GM18867 (cell line): ENCODE measurements around the gene ODC1.

Experiments used
- ATAC-seq: cut with Tn5 transposase; IDR thresholded peaks from one replicate; pipeline ENCODE4 v1.9.1; 2021; ENCODE audit warnings: mild to moderate bottlenecking, moderate library complexity; ENCODE audit not compliant: unreplicated experiment

Gene ODC1

DNA sequence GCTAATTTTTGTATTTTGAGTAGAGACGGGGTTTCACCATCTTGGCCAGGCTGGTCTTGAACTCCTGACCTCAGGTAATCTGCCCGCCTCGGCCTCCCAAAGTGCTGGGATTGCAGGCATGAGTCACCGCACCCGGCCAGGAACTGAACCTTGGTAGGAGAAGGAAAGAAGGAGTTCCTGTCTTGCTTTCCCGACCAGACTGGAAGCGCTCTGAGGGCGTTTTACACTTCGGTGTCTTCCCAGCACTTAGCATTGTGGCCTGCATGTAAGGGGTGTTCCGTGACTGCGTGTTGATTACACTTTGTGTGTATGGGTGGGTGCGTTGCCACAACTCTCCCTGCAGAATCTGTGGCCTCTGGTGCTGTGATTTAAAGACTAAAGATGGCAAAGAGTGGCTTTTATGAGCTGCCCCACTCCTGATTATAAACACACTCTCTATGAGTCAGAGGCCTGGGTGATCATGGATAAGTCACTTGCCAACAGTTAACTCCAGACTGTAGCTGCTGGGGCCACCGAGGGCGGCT lies 46.0 kb downstream of the ODC1 start:
- no peak for ATAC-seq

DNA sequence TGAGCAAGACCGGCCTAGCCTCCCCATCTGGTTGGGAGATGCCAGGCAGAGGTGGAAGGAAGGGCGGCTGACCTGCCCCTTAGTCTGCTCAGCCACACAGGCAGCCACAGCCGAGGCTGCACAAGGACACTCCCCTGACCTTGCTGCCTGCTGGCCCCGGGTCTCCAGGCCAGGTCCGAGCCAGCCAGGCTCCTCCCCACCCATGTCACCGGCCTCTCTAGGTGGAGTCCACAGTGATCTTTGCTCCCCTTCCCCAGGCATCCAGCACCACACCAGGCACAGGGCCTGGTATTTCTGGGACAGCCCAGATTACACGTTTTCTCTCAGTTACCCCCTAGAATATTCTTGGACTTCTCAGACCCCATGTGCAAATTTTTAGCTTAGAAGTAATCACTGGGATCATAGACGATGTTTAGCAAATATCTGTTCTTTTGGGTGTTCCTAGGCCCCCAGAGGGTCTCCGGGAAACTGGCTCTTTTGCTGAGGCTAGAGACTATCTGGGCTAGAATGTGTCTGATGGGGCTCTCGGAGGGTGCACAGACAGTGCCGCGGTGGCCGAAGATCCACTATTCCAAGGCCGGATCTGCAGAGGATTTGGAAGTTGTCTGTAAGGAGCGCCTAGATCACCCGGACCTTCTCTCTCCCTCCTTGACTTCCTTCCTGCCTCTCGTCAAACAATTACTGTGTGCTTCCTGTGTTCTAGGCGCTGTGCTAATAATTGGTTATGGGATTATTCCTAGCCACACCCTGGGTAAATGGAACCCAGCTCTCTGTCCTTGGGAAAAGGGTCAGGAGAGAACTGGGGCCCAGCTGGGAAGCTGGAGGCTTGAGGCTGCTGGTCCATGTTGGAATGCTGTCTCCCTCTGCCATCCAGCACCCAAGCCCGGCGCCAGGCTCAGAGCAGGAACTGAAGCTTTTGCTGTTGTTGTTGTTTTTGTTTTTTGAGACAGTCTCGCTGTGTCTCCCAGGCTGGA lies 46.9 kb downstream of the ODC1 start:
- no peak for ATAC-seq

GRCh38 chr2:10400568-10400977 lies 47.6 kb downstream of the ODC1 start:
- ATAC-seq, result no peak

DNA sequence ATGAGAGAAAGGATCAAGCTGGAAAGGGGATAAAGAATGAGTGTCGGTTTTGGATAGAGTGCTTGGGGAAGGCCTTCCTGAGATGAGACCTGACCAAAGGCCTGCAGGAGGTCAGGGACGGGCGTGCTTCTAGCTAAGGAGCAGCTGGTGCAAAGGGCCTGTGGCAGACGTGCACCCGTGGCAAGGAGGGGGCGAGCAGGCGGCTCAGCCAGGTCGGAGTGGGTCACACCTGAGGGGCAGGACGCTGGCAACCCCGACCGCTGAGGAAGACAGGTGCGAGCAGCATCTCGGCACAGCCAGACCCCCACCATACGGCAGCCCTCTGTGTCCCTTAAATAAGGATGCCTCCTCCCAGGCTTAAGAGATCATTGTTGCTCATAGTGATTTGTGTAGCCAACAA lies 48.1 kb downstream of the ODC1 start:
- no peak for ATAC-seq

GRCh38 chr2:10399358-10399757 lies 48.8 kb downstream of the ODC1 start:
- ATAC-seq, result no peak

- no peak for ATAC-seq
Measured at GRCh38 chr2:10398496-10398895, 49.6 kb downstream of the ODC1 start.

- no peak for ATAC-seq
Measured at GRCh38 chr2:10397878-10398277, 50.2 kb downstream of the ODC1 start.

DNA sequence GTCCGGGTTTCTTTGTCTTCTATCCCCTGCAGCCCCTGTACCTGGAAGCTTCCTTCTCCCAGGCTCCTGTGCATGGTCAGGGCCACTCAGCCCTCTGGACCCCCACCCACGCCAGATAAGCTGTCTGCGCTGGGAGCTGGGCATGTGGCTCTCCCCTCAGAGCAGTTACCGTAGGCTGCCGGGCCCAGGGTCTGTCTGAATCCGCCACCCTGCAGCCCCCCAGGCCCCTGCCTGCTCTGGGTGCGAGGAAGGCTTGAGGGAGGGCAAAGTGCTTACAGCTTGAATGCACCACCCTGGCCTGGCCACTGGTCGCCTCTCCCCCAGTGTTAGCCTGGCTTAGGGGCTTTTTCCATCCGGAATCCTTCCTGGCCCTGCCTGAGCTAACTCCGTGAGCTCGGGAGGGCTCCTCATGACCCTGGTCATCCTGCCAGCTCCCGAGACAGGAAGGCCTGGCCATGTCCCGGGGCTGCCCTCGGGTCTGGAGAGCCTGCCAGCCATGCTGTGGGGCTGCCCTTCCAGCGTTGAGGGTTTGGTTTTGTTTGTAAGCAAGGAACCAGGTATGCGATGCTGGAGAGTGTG lies 50.7 kb downstream of the ODC1 start:
- no peak for ATAC-seq

DNA sequence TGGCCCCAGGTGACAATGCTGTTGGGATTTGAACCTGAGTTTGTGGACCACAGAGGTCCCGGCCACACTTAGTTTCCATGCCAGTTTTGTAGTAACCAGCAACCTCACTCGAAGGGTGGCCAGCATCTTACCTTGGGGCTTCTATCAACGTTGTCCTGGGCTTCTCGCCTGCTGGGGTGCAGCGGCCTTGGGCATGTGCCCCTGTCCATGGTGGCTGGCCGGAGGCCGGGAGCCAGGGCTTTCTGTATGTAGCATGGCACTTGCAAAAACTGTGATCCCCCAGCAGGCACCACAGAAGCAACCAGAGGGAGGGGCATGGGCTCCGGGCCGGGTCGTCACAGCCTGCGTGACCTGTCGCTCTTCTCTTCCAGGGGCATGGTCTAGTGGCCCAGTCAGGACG lies 51.7 kb downstream of the ODC1 start:
- ATAC-seq, result no peak

GRCh38 chr2:10395893-10396292 lies 52.2 kb downstream of the ODC1 start:
- ATAC-seq, result peak; percentile 55

- ATAC-seq, result no peak
Measured at GRCh38 chr2:10393640-10393982, 54.5 kb downstream of the ODC1 start.

- no peak for ATAC-seq
Measured at GRCh38 chr2:10392951-10393639, 55.0 kb downstream of the ODC1 start.

GRCh38 chr2:10392548-10392947 lies 55.6 kb downstream of the ODC1 start:
- ATAC-seq, result no peak

DNA sequence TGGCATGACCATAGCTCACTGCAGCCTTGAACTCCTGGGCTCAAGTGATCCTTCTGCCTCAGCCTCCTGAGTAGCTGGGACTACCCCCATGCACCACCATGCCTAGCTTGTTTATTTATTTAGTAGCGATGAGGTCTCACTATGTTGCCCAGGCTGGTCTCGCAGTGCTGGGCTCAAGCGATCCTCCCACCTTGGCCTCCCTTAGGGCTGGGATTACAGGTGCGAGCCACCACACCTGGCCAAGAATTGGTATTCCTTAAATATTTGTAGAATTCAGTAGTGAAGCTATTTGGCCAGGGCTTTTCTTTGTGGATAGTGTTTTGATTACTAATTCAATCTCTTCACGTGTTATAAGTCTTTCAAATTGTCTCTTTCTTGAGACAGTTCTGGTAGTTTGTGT lies 56.0 kb downstream of the ODC1 start:
- ATAC-seq, result no peak

DNA sequence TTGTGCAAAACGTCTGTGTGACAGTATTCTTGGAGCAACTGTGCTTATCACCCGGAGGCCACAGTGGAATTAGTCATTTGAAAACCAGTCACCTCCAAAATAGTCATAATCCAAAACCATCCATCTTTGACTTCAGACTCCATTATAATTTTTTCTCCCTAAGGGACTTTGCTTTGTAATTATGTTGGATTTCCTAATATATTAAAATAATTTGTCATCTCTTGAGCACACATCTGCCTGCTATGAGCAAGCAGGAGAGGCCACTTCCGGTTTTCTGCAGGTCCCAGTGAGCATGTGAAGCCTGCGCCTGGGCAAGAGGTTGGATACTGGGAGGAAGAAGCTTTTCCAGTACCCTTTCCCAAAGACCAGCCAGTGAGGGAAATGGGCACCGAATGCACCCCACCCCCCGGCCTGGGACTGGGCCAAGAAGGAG lies 57.7 kb downstream of the ODC1 start:
- ATAC-seq, result no peak
